GM12865 (cell line): ENCODE measurements around the gene TMEM239.

Experiments used
- DNase-seq: peaks from one replicate; pipeline ENCODE4 v3.0.0; 2010; ENCODE audit warnings: low read depth
- H3K4me3 ChIP-seq: 2 replicates; pipeline ENCODE4 v1.5.1; 2011; ENCODE audit warnings: mild to moderate bottlenecking, low read depth, low read length, control low read depth
- CTCF ChIP-seq: IDR thresholded peaks from 2 replicates; pipeline ENCODE4 v1.5.1; 2011; ENCODE audit warnings: low read length, control low read depth, low read depth, inconsistent platforms; ENCODE audit not compliant: insufficient read depth; ENCODE audit errors: missing control alignments

The TMEM239 gene

GRCh38 chr20:2816583-2817340 lies 598 bp downstream of the TMEM239 start:
- no peak overlapping the region for H3K4me3 ChIP-seq
- peak; percentile 27 for TF ChIP-seq CTCF
- DNase-seq: peak; percentile 46

- DNase-seq: no peak
- no peak for TF ChIP-seq CTCF
These were observed 1.2 kb downstream of the TMEM239 start for GRCh38 chr20:2817341-2817726.

GRCh38 chr20:2817891-2818595 lies 1.9 kb downstream of the TMEM239 start:
- no peak overlapping the region for H3K4me3 ChIP-seq
- no peak for TF ChIP-seq CTCF
- no peak for DNase-seq

More at GRCh38 chr20:2817341-2817726, 1.2 kb downstream of the TMEM239 start:
- no peak overlapping the region for H3K4me3 ChIP-seq

- no peak overlapping the region for H3K4me3 ChIP-seq
- no peak for TF ChIP-seq CTCF
- DNase-seq: no peak
These were observed 4.1 kb downstream of the TMEM239 start for GRCh38 chr20:2820084-2820895.

- DNase-seq: no peak
- no peak for TF ChIP-seq CTCF
- no peak overlapping the region for H3K4me3 ChIP-seq
These were observed 5.0 kb downstream of the TMEM239 start for GRCh38 chr20:2820896-2821869.

- peak; percentile 57 for DNase-seq
- TF ChIP-seq CTCF: no peak
- no peak overlapping the region for H3K4me3 ChIP-seq
These were observed 5.9 kb downstream of the TMEM239 start for GRCh38 chr20:2822073-2822472.
